Natural killer cell (primary cell): ENCODE measurements around the gene MORC1. TPM values are rescaled to one million over a fixed set of nuclear protein-coding genes. Genes with fewer than 3 reads are reported as not detected.

Experiments used
- ATAC-seq, 3 donors: fragments of 150-1000 bp in 2 of 3; fragments of 200-7000 bp in 1 of 3; cut with Tn5 transposase; 1 replicate in 1 of 3; 2 replicates in 2 of 3; pipeline ENCODE4 v1.10.0; 2021; ENCODE audit warnings: mild to moderate bottlenecking in 2 of 3, moderate library complexity in 2 of 3
- DNase-seq, 2 donors: peaks; one replicate each; pipeline versions ENCODE4 v3.0.0 to v3.0.0-alpha.2; 2013 to 2021; ENCODE audit warnings: mixed read lengths in 1 of 2
- H3K27ac ChIP-seq: one replicate; pipeline ENCODE4 v1.5.1; 2013; ENCODE audit warnings: mild to moderate bottlenecking, low read length
- H3K27me3 ChIP-seq: one replicate; pipeline ENCODE4 v1.6.1; 2013; ENCODE audit warnings: low read length; ENCODE audit not compliant: control insufficient read depth, insufficient read depth
- H3K36me3 ChIP-seq: one replicate; pipeline ENCODE4 v1.6.1; 2013; ENCODE audit warnings: low read length; ENCODE audit not compliant: control insufficient read depth, insufficient read depth
- H3K4me1 ChIP-seq: one replicate; pipeline ENCODE4 v1.6.1; 2013; ENCODE audit warnings: low read length; ENCODE audit not compliant: control insufficient read depth, insufficient read depth
- H3K4me3 ChIP-seq: one replicate; pipeline ENCODE4 v1.5.1; 2013; ENCODE audit warnings: low read length
- H3K9me3 ChIP-seq: one replicate; pipeline ENCODE4 v1.6.1; 2013; ENCODE audit warnings: low read length; ENCODE audit not compliant: control insufficient read depth, insufficient read depth
- H3K27ac Mint-ChIP-seq, 2 donors: one replicate each; pipeline ENCODE4 v1.8.0; 2022; ENCODE audit warnings: mild to moderate bottlenecking in 2 of 2, mixed read lengths in 2 of 2, moderate library complexity in 1 of 2
- H3K27me3 Mint-ChIP-seq, 2 donors: one replicate each; pipeline ENCODE4 v1.8.0; 2022; ENCODE audit warnings: low read depth in 2 of 2, mixed read lengths in 2 of 2
- H3K36me3 Mint-ChIP-seq: one replicate; pipeline ENCODE4 v1.8.0; 2022; ENCODE audit warnings: mixed read lengths
- H3K4me1 Mint-ChIP-seq, 2 donors: one replicate each; pipeline ENCODE4 v1.8.0; 2022; ENCODE audit warnings: mixed read lengths in 2 of 2
- H3K4me3 Mint-ChIP-seq: one replicate; pipeline ENCODE4 v1.8.0; 2022; ENCODE audit warnings: mild to moderate bottlenecking, moderate library complexity, mixed read lengths
- H3K9me3 Mint-ChIP-seq, 2 donors: one replicate each; pipeline ENCODE4 v1.8.0; 2022; ENCODE audit warnings: mixed read lengths in 2 of 2
- WGBS: methylation state at CpG from one replicate; pipeline ENCODE4 v1.1.7; 2013; ENCODE audit warnings: missing lambda C conversion rate; ENCODE audit not compliant: insufficient coverage; 5-methylcytosine and 5-hydroxymethylcytosine counted together
- intact Hi-C: fragments of 100-400 bp; cut with micrococcal nuclease; formaldehyde crosslinking; loops from one replicate; pipeline ENCODE4 v1.14.2; 2022
- total RNA-seq, 4 donors: library from RNA; stranded (reverse); fragments of 120-200 nt in 1 of 4; gene quantifications; one replicate each; pipeline versions ENCODE4 v1.2.3 to v1.2.4, GENCODE V29; 2013 to 2022
- TF ChIP-seq, protein P1 (sequence below): fragments of 200-600 bp; IDR thresholded peaks from one replicate; pipeline ENCODE4 v1.8.0; 2022; ENCODE audit warnings: antibody characterized with exemption

The MORC1 gene
- total RNA-seq, 3 donors from 2014 or later (not counting 1 experiment from before 2014, with no cell fraction given) = 0.12 TPM; not detected in 2

DNA sequence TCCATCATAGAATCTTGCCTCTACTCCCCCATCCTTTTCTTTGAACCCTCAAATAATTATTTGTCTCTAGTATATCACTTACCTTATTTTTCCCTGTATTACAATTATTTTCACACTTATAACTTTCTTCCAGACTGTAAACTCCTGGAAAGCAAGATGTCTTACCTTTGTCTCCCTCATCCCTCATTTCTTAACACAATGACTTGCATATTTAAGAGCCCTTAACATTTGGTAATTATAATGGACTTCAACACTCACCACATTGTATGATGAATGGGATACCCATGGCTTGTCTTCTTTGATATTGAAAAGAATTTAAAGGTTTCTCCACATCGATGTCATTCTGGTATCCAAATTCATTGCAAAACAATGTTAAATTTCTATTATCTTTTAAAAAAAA is 82.9 kb downstream of the MORC1 start:
- Histone ChIP-seq H3K9me3 (no peaks in the 10 kb centered on the region), H3K4me1 (no peaks in the 10 kb centered on the region), H3K27me3 (peaks cover 4% of the 10 kb centered on the region), H3K36me3 (no peaks in the 10 kb centered on the region), H3K27ac (no peak overlapping the region), H3K4me3 (no peak overlapping the region)
- no peak overlapping the region for H3K4me3 Mint-ChIP-seq
- H3K4me1 Mint-ChIP-seq = no peaks in the 10 kb centered on the region
- no CpG with 5 or more reads among the region's 1 CpG for WGBS
- H3K9me3 Mint-ChIP-seq = peaks cover under 1 to 2% of the 10 kb centered on the region in 2 donors
- DNase-seq (no peak), ATAC-seq (no peak)
- H3K27ac Mint-ChIP-seq = no peak overlapping the region
- TF ChIP-seq, protein P1, sequence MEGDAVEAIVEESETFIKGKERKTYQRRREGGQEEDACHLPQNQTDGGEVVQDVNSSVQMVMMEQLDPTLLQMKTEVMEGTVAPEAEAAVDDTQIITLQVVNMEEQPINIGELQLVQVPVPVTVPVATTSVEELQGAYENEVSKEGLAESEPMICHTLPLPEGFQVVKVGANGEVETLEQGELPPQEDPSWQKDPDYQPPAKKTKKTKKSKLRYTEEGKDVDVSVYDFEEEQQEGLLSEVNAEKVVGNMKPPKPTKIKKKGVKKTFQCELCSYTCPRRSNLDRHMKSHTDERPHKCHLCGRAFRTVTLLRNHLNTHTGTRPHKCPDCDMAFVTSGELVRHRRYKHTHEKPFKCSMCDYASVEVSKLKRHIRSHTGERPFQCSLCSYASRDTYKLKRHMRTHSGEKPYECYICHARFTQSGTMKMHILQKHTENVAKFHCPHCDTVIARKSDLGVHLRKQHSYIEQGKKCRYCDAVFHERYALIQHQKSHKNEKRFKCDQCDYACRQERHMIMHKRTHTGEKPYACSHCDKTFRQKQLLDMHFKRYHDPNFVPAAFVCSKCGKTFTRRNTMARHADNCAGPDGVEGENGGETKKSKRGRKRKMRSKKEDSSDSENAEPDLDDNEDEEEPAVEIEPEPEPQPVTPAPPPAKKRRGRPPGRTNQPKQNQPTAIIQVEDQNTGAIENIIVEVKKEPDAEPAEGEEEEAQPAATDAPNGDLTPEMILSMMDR = no peak
- no peaks in the 10 kb centered on the region for H3K36me3 Mint-ChIP-seq
- intact Hi-C loops = no loop called here
- peaks cover 0 to 3% of the 10 kb centered on the region in 2 donors for H3K27me3 Mint-ChIP-seq

DNA sequence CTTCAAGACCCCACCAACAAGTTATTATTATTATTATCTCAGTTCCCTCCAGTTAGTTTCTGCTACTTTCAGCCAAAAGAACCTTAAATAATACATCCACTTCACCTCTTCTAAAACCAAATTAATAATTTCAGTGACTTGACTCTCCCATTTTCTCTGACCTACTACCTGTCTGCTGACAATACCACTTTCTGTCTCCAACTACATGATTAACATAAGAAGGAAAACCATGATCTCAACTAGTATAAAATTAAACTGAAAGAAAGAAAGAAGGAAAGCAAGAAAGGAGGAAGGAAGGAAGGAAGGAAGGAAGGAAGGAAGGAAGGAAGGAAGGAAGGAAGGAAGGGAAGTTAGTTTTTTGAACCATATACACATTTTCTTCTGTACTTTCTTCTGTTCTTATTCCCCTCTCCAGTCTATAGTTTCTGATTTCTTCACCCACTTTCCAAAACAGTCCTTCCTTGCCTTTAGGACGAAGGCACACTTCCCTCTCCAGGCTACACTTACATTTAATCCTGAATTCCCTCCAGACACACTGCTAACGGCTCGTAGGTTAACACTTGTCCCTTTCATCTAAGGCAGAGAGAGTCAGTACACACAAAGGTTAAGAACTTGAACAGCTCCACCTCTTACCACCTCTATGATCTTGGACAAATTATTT is 84.8 kb downstream of the MORC1 start:
- no peak overlapping the region for H3K4me3 ChIP-seq
- ATAC-seq (no peak), DNase-seq (no peak)
- peaks cover 4% of the 10 kb centered on the region for H3K27me3 ChIP-seq
- Mint-ChIP-seq H3K9me3 (no peaks in the 10 kb centered on the region), H3K36me3 (no peaks in the 10 kb centered on the region), H3K4me3 (no peak overlapping the region), H3K27ac (no peak overlapping the region), H3K27me3 (no peaks in the 10 kb centered on the region), H3K4me1 (no peaks in the 10 kb centered on the region)
- H3K4me1 ChIP-seq = no peaks in the 10 kb centered on the region
- H3K27ac ChIP-seq = no peak overlapping the region
- H3K36me3 ChIP-seq = no peaks in the 10 kb centered on the region
- whole genome bisulfite sequencing = 79% methylated on average over 3 of the region's 3 CpGs
- no peaks in the 10 kb centered on the region for H3K9me3 ChIP-seq
- intact Hi-C loops = no loop called here
- TF ChIP-seq, protein P1 = no peak

DNA sequence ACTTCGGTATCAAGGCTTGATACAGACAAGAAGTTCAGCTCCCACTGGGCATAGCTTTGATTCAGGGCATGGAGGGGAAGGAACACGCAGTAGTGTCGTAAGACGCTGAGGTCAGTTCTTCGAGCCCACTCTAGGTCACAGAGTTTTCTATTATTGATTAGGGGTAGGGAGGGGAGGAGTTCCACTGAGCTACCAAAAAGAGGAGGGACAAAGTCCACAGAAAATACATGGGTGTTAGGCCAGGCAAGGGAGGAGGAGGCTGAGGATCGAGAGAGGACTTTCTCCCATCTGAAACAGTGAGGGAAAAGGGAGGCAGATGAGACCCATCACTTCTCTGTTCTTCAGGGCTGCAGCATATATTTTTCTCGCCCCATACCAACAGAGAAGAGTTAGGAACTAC is 89.2 kb downstream of the MORC1 start:
- intact Hi-C loops = no loop called here
- no peaks in the 10 kb centered on the region for H3K36me3 ChIP-seq
- H3K27me3 ChIP-seq = peaks cover 4% of the 10 kb centered on the region
- no peak overlapping the region for H3K27ac Mint-ChIP-seq
- H3K36me3 Mint-ChIP-seq = no peaks in the 10 kb centered on the region
- no peak overlapping the region for H3K4me3 Mint-ChIP-seq
- no peak overlapping the region for H3K27ac ChIP-seq
- H3K9me3 ChIP-seq = no peaks in the 10 kb centered on the region
- H3K27me3 Mint-ChIP-seq = no peaks in the 10 kb centered on the region
- no peak for ATAC-seq
- no peaks in the 10 kb centered on the region for H3K4me1 Mint-ChIP-seq
- TF ChIP-seq, protein P1 = no peak
- H3K4me3 ChIP-seq = no peak overlapping the region
- H3K9me3 Mint-ChIP-seq = no peaks in the 10 kb centered on the region
- H3K4me1 ChIP-seq = no peaks in the 10 kb centered on the region
- DNase-seq = no peak
- WGBS = 88% methylated on average over 6 of the region's 7 CpGs

DNA sequence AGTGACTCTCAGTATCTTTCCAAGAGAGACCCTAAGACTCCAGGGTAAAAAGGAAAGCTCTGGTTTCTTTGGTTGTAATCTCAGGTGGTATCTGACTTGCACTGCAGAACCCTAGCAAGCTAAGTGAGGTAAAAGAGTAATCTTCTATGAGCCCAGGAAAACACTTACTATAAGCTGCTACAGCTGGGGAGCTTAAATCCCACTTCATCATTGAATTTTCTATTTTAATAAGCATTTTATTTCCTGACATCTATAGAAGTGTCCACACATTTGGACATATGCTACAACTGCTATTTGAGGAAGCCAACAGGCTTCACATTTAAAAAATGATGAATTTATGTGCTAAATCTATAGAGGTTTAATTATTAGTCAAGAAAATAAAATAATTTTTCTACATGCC is 91.1 kb downstream of the MORC1 start:
- H3K4me1 ChIP-seq = no peaks in the 10 kb centered on the region
- peaks cover 0 to 13% of the 10 kb centered on the region in 2 donors for H3K27me3 Mint-ChIP-seq
- TF ChIP-seq, protein P1 = no peak
- no peak for DNase-seq
- H3K27me3 ChIP-seq = peaks cover 3% of the 10 kb centered on the region
- no peak overlapping the region for H3K4me3 ChIP-seq
- no peaks in the 10 kb centered on the region for H3K9me3 ChIP-seq
- ATAC-seq = no peak
- H3K27ac Mint-ChIP-seq = no peak overlapping the region
- H3K36me3 Mint-ChIP-seq = no peaks in the 10 kb centered on the region
- intact Hi-C loops = no loop called here
- H3K9me3 Mint-ChIP-seq = no peaks in the 10 kb centered on the region
- H3K27ac ChIP-seq = no peak overlapping the region
- H3K4me3 Mint-ChIP-seq = no peak overlapping the region
- H3K36me3 ChIP-seq = no peaks in the 10 kb centered on the region
- no peaks in the 10 kb centered on the region for H3K4me1 Mint-ChIP-seq
